Urinary bladder (tissue), 4 donors: ENCODE results near the gene CEP295NL. TPM values are rescaled to one million over a fixed set of nuclear protein-coding genes. Genes with fewer than 3 reads are reported as not detected.

Experiments used
- DNase-seq: peaks from one replicate; pipeline ENCODE4 v3.0.0-alpha.2; 2015; ENCODE audit errors: extremely low spot score
- H3K27ac ChIP-seq: one replicate; pipeline ENCODE4 v1.5.1; 2013; ENCODE audit warnings: low read depth, mild to moderate bottlenecking, moderate library complexity
- H3K36me3 ChIP-seq: one replicate; pipeline ENCODE4 v1.6.1; 2013; ENCODE audit warnings: mild to moderate bottlenecking, moderate library complexity; ENCODE audit not compliant: insufficient read depth
- H3K4me1 ChIP-seq: one replicate; pipeline ENCODE4 v1.6.1; 2013; ENCODE audit warnings: mild to moderate bottlenecking, moderate library complexity; ENCODE audit not compliant: insufficient read depth
- H3K4me3 ChIP-seq: one replicate; pipeline ENCODE4 v1.5.1; 2013; ENCODE audit warnings: low read depth, low read length
- WGBS: extraction: QIAGEN DNeasy Blood & Tissue Kit; methylation state at CpG from one replicate; pipeline ENCODE4 v1.1.7; 2013; 5-methylcytosine and 5-hydroxymethylcytosine counted together
- polyA plus RNA-seq: library from polyadenylated mRNA; stranded (reverse); fragments of 200-250 nt; gene quantifications from one replicate; pipeline ENCODE4 v1.2.3, GENCODE V29; 2013
- total RNA-seq: library from RNA; depleted of rRNA; stranded (reverse); fragments of >200 nt; gene quantifications from one replicate; pipeline ENCODE4 v1.2.3, GENCODE V29; 2014
- donor health status: healthy with polysubstance abuse.
- donor health status: healthy.

CEP295NL gene
- total and polyA plus RNA-seq, 2 donors = 0.28 to 4.8 TPM

DNA sequence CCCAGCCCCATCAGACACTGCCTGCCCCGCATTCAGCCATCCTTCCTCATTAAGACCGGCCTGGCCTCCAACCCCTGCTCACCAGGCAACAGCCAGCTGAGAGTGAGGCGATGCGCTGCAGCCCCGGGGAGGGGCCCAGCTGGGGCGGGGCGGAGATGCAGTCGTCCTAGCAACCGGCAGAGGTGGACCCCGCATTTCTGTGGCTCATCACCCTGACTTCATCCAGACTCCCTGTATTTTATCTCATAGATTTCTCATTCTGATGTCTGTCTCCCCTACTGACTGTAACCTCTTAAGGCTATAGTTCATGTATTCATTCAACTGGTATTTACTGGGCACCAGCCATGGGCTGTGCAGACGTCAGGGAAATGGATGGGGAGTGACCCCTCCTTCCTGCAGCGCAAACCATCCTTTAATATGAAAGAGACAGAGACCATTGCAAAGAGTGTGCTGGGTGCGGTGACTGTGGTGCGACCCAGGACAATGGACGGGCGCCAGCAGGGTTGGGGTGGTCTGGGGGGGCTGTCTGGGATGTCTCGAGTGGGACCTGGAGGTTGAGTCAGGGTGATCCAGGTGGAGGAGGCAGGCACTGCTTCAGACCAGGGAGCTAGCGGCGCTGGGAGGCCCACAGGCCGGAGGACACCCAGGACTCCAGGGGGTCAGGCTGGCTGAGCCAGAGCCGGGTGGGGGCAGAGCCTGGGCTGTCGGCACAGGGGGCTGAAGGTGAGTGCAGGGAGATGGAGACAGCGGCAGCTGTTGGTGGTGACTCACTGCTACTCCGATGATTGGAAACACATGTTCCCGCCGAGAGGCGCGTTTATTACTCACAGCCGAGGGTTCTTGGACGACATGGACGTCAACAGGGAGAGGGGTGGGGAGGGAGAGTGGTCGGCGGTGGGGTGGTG, 32.7 kb upstream of the CEP295NL start:
- no peaks in the 10 kb centered on the region for H3K4me1 ChIP-seq
- no peak overlapping the region for H3K4me3 ChIP-seq
- DNase-seq = no peak
- 46% methylated on average over 33 of the region's 33 CpGs for WGBS
- peak overlapping the region; percentile 88 for H3K27ac ChIP-seq
- no peaks in the 10 kb centered on the region for H3K36me3 ChIP-seq

DNA sequence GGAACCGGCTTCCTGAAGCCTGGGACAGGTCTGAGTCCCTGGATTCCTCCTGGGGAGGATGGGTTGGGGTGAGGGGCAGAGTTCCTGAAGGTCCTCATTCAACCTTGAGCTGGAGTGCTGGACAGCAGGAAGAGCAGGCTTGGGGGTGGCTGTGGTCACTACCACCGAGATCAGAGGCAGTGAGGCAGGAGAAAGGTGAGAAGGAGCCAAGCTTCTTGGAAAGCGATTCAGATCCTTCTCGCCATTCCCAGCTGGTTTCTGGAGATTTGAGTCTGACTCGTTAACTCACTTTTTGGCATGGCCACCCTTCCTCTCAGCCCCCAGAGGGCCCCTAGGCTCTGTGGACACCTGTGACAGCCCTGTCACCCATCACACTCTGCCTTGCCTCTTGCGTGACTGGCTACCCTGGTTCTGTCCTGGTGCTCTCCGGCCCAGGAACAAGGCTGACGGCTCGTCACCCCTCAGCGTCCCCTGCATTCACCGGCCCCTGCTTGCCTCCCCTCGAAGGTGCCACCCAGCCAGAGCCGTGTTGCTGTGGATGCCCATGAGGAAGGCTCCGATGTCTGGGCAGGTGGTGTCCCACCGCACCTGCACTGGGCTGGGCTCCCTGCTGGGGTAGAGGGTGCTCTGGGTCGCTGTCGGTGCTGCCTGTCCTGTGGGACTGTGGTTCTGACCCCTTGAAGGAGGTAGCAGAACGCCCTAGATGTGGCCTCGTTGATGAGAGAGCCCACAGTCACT, 31.8 kb upstream of the CEP295NL start:
- Histone ChIP-seq H3K4me1 (no peaks in the 10 kb centered on the region), H3K4me3 (no peak overlapping the region), H3K36me3 (no peaks in the 10 kb centered on the region), H3K27ac (peak overlapping the region; percentile 88)
- 69% methylated on average over 19 of the region's 19 CpGs for WGBS
- DNase-seq = no peak

DNA sequence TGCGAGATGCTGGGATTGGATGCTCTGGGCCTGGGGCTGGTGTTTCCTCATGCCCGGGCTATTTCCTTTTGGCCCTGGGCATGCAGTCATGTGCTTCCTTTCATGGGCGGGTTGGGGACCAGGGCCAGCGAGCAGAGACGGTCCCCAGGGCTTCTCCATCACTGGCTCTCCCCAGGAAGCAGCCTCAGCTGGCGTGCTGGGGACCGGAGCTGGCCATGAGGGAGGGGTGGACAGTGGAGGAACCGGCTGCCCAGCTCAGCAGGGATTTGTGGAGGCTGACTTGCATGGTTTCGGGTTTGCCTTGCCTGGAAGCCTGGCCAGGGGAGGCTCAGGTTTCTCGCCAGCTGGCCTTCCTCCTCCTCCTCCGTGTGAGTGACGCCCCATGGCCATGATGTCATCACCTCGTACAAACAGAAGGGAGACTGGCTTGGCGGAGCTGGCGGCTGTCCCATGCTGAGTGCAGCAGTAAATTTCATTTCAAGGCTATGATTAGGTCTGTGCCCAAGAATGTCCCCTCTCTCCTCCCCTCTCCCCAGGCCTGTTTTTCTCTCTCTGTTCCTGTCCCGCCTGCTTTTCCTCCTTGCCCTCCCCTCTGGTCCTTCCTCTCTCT, 31.1 kb upstream of the CEP295NL start:
- H3K4me1 ChIP-seq = no peaks in the 10 kb centered on the region
- WGBS = 7% methylated on average over 16 of the region's 16 CpGs
- no peaks in the 10 kb centered on the region for H3K36me3 ChIP-seq
- no peak overlapping the region for H3K4me3 ChIP-seq
- peak; percentile 90 for DNase-seq
- peak overlapping the region; percentile 88 for H3K27ac ChIP-seq

DNA sequence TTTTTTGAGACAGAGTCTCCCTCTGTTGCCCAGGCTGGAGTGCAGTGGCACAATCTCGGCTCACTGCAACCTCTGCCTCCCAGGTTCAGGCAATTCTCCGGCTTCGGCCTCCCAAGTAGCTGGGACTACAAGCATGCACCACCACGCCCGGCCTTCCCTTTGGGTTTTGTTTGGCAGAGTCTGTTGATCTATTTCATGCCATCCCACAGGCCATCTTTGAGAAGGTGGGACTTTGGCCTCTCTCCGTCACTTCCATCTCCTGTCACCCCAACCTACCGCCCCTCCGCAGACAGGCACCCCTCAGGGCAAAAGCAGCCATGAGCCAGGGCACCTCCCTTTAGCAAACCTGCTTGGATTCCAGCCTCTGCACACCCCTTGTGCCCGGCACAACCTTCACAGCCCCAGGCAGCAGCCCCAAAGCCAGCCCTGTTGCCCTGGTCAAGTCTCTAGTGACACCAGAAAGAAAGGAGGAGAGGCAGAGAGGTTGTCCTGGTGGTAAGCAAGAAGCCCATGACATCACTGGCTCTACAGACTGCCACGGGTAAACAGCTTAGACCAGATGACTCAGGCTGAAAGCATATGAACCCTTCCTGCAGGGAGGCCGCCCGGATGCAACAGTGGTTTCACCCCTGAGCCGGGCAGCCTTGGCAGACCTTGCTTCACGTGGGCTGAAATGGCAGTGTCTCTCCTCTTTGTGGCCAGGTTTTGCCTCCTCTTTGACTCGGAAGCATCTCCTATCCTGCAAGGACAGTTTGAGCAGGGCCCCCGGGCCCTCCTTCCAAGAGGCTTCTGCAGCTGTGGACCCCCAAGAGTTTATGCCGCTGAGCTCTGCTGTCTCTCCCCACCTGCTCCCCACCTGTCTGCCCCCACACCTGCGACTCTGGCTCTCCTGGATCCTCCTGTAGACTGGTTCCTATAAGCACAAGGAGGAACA, 30.3 kb upstream of the CEP295NL start:
- no peaks in the 10 kb centered on the region for H3K4me1 ChIP-seq
- DNase-seq = no peak
- H3K27ac ChIP-seq = peak overlapping the region; percentile 91
- no peak overlapping the region for H3K4me3 ChIP-seq
- H3K36me3 ChIP-seq = no peaks in the 10 kb centered on the region
- WGBS = 61% methylated on average over 18 of the region's 18 CpGs

DNA sequence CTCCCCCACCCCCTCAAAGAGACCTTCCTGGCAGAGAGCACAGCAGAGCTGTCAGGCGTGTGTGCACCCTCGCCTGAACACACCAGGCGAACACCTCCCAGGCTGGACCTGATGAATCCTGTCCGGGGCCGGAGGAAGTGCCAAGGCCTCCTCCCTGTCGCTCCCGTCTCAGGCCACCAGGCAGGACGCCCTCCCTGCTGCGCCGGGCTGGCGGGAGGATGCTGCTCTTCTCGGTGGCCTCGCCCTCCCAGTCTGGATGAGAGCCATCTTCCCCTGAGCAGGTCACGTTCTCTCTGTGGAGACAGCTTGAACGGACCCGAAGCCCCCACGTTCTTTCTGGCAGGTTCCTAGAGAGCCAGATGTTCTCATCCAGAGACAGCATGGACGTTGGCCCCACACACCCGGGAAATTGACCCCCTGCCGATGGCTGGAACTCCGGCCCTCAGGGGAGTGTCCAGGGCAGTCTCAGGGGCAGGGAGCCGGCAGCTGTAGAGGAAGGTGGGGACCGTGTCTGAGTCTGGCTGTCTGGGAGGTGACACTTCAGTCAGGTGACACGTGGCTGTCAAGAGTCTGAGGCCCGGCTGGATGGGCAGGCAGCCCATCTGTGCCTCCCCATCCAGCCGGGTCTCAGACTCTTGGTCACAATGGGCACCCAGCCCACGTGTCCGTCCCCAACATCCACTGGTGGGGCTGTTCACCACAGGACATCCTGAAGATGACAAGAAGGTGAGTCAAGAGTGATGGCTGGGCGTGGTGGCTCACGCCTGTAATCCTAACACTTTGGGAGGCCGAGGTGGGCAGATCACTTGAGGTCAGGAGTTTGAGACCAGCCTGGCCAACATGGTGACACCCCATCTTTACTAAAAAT, 27.1 kb upstream of the CEP295NL start:
- no peaks in the 10 kb centered on the region for H3K4me1 ChIP-seq

DNA sequence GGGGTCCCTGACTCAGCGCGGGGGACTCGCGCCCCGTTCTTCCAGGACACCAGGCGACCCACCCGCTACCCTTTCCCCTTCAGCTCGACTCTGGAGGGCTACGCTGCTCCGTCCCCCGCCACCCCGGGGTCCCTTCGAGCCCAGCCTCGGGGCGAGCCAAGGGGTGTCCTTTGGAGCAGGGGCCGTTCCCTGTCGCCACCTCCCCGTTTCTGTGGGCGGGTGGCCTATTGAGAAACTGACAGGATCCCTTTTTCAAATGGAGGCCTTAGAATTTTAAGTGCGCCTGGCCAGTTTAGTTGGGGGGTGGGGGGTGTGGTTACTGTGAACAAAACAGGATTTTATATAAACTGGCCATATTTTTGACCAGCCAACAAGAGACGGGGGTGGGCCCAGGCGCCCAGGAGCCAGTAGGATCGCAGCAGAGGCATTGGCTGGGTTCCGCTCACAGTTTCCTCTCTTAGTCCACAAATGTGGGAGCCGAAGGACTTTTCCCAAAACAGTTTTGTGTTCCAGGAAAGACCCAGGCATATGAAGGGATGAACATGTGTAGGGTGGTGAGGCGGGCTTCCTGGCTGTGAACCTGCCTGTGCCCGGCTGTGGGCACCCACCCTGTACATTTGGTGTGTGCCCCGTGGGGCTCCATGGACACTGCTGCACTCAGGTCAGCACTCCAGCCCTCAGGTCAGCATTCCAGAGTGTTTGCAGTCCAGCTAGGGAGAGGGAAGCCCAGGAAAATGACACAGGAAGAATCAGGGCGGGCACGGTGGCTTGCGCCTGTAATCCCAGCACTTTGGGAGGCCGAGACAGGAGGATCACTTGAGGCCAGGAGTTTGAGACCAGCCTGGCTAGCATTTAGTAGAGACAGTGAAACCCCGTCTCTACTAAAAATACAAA, 22.9 kb upstream of the CEP295NL start:
- WGBS = 15% methylated on average over 33 of the region's 33 CpGs
- no peak for DNase-seq
- Histone ChIP-seq H3K36me3 (no peaks in the 10 kb centered on the region), H3K27ac (peak overlapping the region; percentile 95), H3K4me3 (peak overlapping the region; percentile 88), H3K4me1 (no peaks in the 10 kb centered on the region)

More for the DNA sequence above, 27.1 kb upstream of the CEP295NL start:
- no peak for DNase-seq
- no peak overlapping the region for H3K27ac ChIP-seq
- no peak overlapping the region for H3K4me3 ChIP-seq
- H3K36me3 ChIP-seq = no peaks in the 10 kb centered on the region
- WGBS = 56% methylated on average over 31 of the region's 31 CpGs

DNA sequence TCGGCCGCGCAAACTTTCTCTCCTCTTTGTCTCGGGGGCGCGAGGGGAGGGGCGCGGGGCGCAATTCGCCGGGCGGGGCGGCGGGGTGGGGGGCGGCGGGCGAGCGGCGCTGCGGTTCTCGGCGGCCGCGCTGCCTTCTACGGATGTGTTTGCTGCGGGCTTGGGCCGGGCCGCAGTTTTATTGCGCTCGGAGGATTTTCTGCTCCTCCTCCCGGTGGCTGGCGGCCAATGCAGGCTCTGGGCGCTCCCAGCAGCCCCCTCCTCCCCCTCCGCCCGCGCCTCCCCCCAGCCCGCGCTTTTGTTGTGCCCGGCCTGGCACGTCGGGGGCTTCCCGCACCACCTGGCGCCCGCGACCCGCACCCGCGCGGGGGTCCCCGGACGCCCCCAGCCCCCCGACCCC, 22.2 kb upstream of the CEP295NL start, which contains the start of gene TIMP2:
TIMP2 (minus strand) TSS at position 154 of the 400 bp plus-strand sequence. CDS start 299 bp downstream, outside the sequence.
- no peaks in the 10 kb centered on the region for H3K36me3 ChIP-seq
- no peak for DNase-seq
- WGBS = under 1% methylated on average over 52 of the region's 52 CpGs
- no peaks in the 10 kb centered on the region for H3K4me1 ChIP-seq
- peak within 1 kb of the TSS; percentile 95 for H3K27ac ChIP-seq
- H3K4me3 ChIP-seq = peak within 1 kb of the TSS; percentile 88

DNA sequence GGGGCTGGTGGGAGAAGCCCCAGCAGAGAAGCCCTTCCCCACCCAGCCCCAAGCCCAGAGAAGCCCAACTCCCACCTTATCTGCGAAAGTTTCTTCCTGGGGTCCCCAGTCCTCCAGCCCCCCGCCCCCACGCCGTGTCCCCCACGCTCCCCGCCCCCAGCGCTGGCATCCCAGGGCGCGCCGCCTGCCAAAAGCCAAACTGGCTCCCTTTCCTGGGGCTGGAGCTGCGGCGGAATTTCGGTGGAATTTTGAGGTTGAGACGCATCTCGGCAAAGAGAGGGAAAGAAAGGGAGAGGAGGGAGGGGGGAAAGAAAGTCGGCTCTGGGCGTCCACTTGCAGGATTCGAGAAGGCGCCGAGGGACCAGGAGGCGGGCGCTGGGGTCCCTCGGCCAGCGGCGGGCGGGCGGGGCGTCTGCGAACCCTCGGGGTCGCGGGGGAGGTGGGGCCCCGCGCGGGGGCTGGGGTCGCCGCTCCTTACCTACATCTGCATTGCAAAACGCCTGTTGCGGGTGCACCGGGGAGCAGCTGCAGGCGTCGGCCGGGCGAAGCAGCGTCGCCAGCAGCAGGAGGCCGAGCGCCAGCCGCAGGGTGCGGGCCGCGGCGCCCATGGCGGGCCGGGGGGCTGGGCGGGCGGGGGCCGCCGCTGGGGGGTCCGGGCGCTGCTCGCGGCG, 21.6 kb upstream of the CEP295NL start:
- no peaks in the 10 kb centered on the region for H3K4me1 ChIP-seq
- H3K4me3 ChIP-seq = peak overlapping the region; percentile 88
- no peaks in the 10 kb centered on the region for H3K36me3 ChIP-seq
- H3K27ac ChIP-seq = peak overlapping the region; percentile 78
- no peak for DNase-seq
- under 1% methylated on average over 60 of the region's 64 CpGs for WGBS

DNA sequence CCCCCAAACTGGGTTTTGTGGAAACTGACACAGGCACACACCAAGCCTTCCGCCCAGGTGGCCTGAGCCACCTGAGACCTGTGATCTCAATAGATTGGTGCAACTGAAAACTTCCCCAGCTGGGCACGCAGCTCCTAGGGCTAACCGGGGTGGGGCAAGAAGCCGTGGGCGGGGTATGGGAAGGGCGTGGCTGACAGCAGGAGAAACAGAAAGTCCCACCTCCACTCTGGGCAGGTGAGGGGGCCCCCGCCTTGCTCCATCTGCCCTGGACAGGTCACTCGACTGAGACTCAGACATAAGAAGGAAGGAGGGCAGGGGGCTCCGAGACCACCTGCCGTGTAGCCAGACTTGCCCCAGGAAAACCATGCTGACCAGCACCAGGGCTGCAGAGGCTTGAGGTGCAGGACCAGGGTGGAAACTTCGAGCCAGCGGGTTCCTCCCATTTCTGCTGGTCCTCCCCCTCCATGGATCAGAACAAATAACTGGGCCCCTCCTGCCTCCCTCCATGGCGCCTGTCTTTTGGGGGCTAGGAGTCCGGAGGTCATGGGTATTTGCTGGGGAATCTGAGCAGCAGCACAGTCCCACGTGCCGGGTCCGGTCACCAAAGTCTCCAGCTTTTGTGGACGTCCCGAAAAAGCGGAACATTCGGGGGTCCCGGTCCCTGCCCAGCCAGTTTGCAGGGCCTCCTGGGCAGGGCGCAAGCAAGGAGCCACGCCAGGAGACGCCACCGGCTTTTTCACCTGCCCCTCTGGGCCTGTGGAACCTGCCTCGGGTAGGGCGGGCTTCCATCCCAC, 20.9 kb upstream of the CEP295NL start:
- DNase-seq = no peak
- no peaks in the 10 kb centered on the region for H3K36me3 ChIP-seq
- H3K4me1 ChIP-seq = no peaks in the 10 kb centered on the region
- peak overlapping the region; percentile 88 for H3K4me3 ChIP-seq
- WGBS = 4% methylated on average over 28 of the region's 28 CpGs
- H3K27ac ChIP-seq = peak overlapping the region; percentile 78

DNA sequence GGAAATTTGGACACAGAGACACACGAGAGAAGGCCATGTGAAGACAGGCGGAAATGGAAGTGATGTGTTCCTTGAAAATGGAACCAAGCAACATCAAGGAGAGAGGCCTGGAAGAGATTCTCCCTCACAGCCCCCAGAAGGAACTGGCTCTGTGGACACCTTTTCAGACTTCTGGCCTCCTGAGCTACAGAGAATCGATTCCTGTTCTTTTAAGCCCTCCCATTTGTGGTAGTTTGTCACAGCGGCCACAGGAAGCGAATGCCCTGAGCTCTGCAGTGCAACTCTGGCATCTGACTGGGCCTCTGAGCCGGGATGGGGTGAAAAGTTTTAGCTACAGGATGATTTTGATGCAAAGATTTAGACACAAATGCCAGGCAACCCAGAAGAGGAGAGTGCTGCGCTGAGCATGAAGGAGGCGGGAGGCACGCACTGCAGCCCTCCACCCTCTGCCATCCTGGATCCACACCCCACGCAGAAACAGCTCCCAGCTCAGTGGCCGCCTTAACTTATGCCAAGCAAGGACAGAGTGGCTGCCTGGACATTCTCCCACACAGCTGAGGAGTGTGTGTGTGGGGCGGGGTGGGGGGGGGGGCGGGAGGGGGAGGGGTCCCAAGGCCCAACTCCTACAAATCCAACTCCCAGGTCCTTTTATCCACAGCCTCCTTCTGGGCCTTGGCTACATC, 20.0 kb upstream of the CEP295NL start:
- Histone ChIP-seq H3K36me3 (no peaks in the 10 kb centered on the region), H3K4me1 (no peaks in the 10 kb centered on the region), H3K27ac (no peak overlapping the region), H3K4me3 (no peak overlapping the region)
- DNase-seq = no peak
- WGBS = 44% methylated on average over 13 of the region's 13 CpGs
